Amniotic epithelial cell (primary cell): Measurements from ENCODE around the gene HECA.

ENCODE experiments used
- DNase-seq: peaks from one replicate; pipeline ENCODE4 v3.0.0-alpha.2; 2010; ENCODE audit warnings: low read depth

The HECA gene

DNA sequence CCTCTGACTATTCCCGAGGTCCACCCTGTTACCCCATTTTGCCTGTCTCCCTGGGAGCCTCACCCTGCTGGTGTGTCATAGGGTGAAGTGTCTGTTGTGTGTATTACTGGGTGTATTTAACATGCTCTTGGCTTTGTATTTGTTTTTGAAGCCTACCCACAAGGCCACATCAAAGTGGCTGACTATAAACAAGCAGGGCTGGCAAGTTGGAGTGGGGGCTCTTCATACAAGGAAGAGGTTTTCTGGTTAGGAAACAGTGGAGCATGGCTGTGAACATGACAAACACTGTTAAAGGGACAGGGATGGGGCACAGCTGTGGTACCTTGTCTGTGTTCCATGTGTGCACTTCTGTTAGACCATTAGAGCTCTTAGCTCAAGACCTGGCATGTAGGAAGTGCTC, 26.3 kb downstream of the HECA start:
- no peak for DNase-seq

DNA sequence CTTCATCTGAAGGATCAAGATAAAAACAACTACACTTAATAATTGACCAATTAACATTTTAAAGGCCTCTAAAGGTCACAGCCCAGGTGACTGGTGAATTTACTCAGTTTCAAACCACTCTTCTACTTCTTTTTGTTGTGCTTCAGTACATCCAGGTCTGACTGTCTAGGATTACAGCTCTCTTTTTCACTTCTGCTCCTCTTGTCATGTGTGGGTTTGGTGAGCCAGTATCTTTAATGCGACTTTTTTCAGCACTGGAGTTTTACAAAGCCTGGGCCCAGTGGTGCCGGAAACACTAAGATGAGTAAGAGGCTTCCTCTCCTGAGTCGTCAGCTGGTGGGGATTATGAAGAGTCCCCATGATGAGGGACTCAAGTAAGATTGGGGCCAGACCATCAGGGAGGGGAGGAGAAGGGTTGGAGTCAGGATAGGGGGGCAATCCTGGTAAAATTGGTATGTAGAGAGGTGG, 27.0 kb downstream of the HECA start:
- DNase-seq = no peak

DNA sequence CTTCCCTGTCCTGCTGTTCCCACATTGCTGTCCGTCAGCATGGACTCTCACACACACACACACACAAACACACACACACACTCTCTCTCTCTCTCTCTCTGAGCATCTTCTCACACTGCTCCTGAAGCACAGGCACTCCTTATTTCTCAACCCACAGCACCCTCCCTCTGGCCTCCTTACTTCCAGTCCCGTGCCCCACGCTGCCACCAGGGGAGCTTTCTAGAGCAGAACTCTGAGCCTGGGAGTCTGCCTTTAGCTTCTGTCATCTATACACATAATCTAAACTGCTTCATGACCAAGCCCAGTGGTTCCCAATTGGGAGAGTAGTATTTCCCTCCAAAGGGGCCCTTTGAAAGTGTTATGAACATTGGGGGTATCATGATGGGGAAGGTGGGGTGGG, 29.1 kb downstream of the HECA start:
- DNase-seq = no peak

- no peak for DNase-seq
Observed at GRCh38 chr6:139165324-139165723, 30.4 kb downstream of the HECA start.

DNA sequence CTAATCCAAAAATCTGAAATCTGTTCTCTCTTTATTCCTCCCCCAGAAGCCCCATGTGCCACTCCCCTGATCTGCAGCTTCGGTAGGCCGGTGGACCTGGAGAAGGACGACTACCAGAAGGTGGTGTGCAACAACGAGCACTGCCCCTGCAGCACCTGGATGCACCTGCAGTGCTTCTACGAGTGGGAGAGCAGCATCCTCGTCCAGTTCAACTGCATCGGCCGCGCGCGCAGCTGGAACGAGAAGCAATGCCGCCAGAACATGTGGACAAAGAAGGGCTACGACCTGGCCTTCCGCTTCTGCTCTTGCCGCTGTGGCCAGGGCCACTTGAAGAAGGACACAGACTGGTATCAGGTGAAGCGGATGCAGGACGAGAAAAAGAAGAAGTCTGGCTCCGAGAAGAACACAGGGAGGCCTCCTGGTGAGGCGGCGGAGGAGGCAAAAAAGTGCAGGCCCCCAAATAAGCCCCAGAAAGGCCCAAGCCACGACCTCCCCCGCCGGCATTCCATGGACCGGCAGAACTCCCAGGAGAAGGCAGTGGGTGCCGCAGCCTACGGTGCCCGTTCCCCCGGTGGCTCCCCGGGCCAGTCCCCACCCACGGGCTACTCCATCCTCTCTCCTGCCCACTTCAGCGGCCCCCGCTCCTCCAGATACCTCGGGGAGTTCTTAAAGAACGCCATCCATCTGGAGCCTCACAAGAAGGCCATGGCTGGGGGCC, 31.5 kb downstream of the HECA start:
- DNase-seq = no peak

GRCh38 chr6:139166956-139167313, 32.1 kb downstream of the HECA start:
- no peak for DNase-seq

DNA sequence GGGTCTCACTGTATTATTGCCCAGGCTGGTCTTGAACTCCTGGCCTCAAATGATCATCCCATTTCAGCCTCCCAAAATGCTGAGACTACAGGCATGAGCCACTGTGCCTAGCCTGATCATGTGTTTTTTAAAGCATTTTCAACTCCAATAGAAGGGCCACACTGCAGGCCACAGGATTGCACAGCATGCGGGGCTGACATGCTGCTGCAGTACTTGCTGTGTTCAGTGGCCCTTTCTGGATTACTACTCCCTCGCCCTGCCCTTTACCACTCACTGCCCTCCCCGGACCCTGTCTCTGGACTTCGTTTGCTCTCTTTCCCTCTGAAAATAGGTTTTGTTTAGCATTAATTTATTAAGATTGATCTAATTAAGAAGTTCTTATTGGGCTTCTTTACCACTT, 37.3 kb downstream of the HECA start:
- DNase-seq = no peak

DNA sequence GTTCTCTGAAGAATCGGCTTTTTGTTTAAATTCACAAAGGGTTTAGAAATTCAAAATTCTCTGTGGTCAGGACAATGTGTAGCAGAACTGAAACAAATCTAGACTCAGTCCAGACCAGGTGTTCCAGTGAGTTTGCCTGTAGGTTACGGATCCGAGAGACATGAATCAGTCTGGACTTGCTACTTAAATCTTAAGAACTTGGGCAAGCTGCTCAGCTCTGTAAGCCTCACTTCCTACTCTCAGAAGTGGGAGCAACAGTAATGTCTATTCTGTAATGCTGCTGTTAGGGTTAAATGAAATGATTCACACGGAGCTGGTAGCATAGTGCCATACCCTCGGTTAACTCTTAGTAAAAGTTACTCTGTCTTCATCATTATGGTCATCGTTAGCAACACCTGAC, 37.7 kb downstream of the HECA start:
- DNase-seq = no peak

DNA sequence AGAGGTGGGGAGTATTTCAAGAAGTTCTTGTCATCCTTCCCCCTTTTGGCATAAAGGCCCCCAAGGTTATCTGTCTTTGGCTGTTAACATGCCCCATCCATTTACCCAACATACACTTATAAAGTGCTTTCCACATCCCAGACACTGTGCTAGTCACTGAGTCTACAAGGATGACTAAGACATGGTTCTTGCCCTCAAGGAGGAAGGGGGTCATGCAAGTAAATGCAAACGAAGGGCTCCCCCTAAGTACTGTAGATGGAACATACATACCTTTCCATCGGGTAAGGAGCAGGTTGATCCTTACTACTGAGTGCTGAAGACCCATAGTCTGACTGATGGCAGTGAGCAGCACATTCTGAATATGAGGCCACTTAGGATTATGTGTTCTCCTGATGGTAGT, 38.3 kb downstream of the HECA start:
- no peak for DNase-seq

GRCh38 chr6:139173822-139174221, 38.9 kb downstream of the HECA start:
- no peak for DNase-seq

DNA sequence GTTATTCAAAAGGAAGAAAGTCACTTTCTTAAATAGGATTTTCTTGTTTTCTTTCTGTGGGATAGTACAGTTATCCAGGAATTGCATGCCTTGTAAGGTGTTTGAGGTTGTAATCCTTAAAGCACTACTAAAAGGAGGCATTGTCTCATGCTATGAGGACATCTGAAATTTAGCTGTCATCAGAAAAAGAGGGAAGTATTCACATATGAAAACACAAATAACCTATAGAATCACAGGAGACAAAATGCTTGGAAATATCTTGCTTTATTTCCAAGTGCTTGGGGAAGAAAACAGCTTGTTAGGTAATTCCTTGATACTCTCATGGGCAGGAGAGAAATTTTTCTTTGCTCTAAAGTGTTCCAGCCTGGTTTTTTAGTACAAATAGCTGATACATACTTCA, 40.1 kb downstream of the HECA start:
- DNase-seq = no peak

DNA sequence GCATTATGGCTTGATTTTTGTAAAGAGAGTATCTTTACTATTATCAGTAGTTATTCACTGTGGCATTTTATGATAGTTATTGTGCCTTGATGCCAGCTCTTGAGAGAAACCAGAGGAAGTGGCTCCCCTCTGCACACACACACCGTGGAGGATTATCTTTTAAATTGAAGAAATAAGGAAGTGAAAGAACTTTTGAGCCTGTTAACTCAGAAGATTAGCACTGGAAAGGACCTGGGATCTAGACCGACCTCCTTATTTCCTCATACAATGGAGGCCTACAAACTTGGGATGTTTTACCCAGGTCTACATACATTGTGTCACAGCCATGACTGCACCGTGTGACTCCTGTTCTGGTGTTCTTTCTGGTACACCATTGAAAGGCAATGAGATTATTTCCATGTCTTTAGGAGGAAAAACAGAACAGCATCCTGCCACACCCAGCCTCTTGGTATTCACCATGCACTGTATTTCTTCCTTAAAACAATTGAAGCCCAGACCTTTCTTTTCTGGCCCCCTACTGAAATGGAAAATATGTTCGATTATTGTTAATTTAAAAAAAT, 40.6 kb downstream of the HECA start:
- no peak for DNase-seq

GRCh38 chr6:139181236-139181635, 46.4 kb downstream of the HECA start:
- DNase-seq = no peak

- no peak for DNase-seq
Observed at GRCh38 chr6:139184047-139184446, 49.2 kb downstream of the HECA start.

- no peak for DNase-seq
Observed at GRCh38 chr6:139184459-139184858, 49.6 kb downstream of the HECA start.

DNA sequence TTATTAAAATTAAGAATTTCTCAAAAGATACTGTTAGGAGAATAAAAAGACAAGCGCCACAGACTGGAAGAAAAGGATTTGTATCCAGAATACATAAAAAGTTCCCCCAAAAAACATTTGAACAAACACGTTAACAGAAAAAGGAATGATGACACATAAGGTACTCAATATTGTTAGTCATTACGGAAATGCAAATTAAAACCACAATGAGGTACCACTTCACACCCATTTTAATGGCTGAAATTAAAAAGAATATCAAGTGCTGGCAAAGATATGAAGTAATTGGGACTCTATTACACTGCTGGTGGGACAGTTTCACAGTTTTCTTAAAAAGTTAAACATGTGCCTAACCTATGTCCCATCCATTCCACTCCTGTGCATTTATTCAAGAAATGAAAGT, 51.4 kb downstream of the HECA start:
- DNase-seq = no peak

GRCh38 chr6:139186692-139187091, 51.8 kb downstream of the HECA start:
- no peak for DNase-seq

GRCh38 chr6:139187489-139187888, 52.6 kb downstream of the HECA start:
- peak; percentile 9 for DNase-seq

GRCh38 chr6:139189665-139190064, 54.8 kb downstream of the HECA start:
- no peak for DNase-seq

DNA sequence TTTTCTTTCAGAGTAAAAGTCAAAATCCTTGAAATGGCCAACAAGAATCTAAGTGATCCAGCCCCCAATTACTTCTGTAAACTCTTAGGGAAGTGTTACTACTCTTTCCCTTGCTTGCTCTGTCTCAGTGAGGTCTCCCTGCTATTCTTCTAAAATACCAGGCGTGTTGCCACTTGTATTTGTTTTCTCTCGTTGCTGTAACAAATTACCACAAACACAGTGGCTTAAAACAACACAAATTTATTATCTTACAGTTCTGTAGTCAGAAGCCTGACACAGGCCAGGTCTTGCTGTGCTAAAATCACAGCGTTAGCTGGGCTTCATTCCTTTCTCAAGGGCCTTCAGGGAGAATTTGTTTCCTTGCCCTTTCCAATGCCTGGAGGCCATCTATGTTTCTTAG, 59.9 kb downstream of the HECA start:
- no peak for DNase-seq

- DNase-seq = no peak
Observed at GRCh38 chr6:139198529-139199288, 63.8 kb downstream of the HECA start.

DNA sequence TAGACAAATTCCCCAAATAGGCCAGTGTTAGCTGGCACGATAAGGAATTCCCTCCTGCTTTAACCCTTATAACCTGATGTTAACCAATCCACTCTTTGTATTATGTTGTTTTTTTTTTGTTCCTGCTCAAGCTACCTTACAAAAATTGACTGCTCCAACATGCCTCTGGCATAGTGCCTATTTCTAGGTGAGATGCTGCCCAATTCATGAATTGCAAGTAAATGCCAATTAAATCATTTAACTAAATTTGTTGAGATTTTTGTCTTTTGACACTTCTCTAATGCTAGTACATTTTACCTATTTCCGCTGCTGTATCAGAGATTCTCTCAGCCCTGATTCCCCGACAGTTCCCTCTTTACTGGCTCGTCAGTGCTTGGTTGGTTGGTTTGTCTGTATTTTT, 66.5 kb downstream of the HECA start:
- DNase-seq = no peak

DNA sequence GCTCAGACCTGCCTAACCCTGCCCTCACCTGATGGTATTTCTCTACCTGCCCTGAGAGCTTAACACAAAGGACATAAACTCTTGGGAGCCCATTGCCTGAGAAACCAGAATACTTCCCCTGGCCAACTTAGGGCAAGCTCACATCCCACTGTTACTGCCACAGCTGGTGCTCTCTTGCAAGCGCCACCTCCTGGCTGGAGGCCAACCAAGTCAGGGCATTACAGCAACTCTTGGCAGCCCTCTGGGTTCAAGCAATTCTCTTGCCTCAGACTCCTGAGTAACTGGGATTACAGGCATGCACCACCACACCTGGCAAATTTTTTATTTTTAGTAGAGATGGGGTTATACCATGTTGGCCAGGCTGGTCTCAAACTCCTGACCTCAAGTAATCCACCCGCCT, 70.1 kb downstream of the HECA start:
- no peak for DNase-seq

GRCh38 chr6:139205843-139206242, 71.0 kb downstream of the HECA start:
- DNase-seq = no peak
